GM11168 (cell line): Measurements from ENCODE around the gene C16orf92.
"Not testable (repeated sequence)": the region's sequence is repeated elsewhere in the genome, so short reads cannot be mapped to it uniquely, and the experiment has no call there.

ENCODE experiments used
- in situ Hi-C: fragments of 300-500 bp; cut with MboI; formaldehyde crosslinking; loops from one replicate; pipeline ENCODE4 v1.12.0; 2022; ENCODE audit warnings: low sequenced_read_pairs; ENCODE audit not compliant: unreplicated experiment

The C16orf92 gene

DNA sequence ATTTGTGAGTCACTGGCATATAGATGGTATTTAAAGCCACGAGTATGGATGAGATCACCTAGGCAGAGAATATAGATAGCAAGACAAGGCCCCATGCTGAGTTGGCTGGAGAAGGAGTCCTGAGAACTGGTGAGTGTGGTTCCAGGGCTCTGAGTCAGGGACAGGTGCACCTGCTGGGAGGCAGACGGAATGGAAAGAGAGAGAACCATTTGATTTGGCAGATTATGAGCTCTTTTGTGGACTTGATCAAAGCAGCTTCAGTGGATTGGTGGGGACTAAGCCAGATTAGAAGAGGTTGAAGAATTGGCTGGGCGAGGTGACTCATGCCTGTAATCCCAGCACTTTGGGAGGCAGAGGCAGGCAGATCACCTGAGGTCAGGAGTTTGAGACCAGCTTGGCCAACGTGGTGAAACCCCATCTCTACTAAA is 4.3 kb upstream of the C16orf92 start:
- in situ Hi-C loops: loop anchor here (10.0 kb wide), 1 partner anchor 334 kb away; no protein-coding TSS in a partner anchor

DNA sequence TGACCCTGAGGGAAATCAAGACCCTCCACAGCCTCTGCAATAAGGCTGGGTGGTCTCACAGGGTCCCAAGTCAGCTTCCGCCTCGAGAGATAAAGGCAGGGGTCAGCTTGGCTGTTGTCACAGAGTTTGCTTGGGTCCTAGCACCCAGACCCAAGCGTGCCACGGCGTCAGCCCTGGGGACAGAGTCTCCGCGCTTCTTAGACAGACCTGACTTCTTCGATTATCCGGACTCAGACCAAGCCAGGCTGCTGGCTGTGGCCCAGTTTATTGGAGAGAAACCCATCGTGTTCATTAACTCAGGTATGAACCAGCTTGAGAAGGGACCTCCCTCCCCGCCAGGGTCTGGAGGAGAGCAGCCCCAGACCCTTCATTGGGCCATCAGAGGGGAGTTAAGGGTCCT is 588 bp downstream of the C16orf92 start:
- in situ Hi-C loops: no loop called here

DNA sequence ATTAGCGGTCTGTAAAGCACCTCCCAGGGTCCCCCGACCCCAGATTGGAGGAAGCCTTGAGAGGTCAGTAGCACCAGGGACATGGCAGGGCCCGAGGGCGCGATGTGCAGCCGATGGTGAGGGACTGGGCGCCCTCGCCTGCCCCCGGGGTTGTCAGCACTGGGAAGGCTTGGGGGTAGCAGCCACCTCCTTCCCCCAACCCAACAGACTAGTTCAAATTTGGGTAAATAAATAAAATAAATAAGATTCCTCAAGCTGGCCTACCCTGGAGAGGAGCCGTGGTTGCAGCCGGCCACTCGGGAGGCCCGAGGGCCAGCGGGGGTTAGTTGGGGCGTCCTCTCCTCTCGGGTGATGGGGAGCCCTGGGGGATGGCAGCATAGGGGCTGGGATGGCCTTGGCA is 1.5 kb downstream of the C16orf92 start:
- in situ Hi-C loops: no loop called here

DNA sequence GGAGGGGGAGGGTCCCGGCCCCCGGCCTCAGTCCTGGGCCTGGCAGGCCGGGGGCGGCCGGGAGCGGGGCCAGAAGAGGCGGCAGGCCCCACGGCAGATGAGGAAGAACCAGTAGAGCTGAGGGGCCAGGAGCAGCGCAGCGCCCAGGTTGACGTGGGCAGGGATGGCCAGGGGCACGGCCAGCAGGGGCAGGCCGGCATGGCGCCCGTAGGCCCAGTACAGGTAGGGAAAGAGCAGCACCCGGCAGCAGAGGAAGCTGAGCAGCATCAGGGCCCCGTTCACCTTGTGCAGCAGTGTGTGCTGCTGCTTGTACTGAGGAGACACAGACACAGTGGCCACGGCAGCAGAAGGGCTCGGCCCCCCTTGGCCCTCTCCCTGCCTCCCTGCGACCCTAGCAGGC is 2.2 kb downstream of the C16orf92 start:
- in situ Hi-C loops: no loop called here

DNA sequence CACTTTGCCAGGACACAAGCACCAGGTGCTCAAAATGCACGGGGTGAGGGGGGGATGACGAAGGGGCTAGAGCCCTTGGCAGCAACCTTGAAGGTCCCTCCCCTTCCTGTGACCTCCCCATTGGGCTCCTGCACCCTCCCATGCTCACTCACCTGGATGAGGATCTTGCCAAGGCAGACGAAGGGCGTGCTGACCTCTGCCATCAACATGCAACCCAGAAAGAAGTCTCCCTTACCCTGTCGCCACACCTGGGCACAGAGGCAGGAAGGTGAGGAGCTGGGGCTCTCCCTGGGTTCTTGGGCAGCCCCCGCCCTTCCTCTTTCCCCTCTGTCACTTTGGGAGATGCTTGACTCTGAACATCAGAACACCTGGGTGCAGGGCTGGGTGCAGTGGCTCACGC is 2.6 kb downstream of the C16orf92 start:
- in situ Hi-C loops: no loop called here

DNA sequence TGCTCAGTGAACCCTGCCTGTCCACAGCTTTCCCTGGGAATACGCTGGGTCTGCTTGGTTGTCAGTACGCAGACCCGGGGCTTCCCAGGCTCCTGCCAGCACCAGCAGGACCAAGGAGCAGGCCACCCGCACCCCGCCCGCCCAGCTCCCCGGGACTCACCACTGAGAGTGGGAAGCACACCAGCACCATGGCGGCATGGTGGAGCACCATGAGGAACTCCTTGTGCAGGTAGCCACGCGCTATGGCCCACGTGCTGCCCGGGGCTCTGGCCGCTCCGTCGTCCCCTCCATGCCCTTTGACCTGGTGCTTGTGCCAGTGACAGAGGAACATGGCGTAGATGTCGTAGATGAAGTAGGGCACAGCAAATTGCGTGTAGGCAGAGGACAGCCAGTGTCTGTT is 3.5 kb downstream of the C16orf92 start:
- in situ Hi-C loops: no loop called here

DNA sequence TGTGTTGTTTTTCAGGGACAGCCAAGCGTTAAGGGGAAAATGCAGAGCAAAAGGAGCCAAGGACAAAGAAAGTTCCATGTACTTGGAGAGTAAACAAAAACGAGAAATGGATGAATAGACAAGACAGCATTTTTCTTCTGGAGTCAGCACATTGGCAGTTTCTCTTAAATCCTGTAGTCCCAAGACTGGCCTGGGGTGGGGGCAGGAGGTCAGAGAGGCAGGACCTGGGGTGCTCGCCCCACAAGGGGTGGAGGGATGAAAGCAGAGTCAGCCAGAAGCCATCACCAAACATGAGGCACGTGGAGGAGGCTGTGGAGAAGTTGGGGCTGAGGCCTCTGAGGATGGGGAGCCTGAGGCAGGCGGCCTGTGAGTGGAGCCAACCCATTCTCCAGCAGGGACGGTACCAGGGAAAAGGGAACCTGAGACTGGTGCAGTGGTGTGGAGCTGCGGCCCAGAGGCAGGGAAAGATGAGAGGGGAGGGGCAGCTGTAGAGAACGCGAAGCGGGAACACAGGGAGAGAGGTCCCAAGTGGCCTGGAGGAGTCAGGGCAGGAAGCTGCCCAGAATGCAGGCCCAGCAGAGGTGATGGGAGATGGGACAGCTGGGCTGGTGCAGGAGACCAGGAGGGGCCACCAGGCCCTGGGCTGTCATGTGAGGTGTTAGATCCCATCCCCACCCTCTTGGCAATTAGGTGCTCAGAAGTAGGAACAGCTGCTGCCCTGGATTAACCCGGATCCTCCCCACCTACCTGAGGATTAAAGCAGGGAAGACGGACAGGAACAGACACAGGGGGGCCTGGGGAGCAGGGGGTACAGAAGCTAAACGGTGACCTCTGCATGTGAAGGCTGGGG is 4.8 kb downstream of the C16orf92 start:
- in situ Hi-C loops: no loop called here

DNA sequence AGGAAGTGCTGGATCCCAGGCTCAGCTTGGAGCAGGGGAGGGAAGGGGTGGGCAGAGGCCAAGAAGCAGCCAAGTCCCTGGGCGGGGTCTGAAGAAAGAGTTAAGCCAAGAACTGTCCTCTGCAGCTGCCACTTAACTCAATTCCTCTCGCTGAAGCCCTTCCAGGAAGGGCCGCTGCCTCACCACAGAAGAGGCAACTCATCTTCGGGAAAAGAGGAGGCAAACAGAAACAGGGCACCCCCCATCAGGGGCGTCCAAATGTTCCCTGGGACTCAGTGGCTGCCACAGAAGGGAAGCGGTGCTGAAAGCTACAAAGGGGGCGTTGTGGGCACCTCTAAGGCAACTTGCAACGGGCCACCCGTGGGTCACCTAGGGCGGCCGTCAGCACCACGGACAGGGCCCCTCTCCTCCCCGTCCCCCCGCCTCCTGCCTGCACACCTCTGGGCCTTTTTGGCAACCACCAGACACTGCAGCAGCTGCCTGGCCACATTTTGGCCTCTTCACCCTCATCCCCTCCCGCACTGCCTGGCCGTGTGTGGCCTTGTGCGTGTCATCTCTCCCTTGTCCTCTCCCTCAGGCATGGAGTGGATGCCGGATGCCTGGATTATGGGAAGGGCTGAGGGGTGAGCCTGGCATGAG is 5.6 kb downstream of the C16orf92 start:
- in situ Hi-C loops: no loop called here

DNA sequence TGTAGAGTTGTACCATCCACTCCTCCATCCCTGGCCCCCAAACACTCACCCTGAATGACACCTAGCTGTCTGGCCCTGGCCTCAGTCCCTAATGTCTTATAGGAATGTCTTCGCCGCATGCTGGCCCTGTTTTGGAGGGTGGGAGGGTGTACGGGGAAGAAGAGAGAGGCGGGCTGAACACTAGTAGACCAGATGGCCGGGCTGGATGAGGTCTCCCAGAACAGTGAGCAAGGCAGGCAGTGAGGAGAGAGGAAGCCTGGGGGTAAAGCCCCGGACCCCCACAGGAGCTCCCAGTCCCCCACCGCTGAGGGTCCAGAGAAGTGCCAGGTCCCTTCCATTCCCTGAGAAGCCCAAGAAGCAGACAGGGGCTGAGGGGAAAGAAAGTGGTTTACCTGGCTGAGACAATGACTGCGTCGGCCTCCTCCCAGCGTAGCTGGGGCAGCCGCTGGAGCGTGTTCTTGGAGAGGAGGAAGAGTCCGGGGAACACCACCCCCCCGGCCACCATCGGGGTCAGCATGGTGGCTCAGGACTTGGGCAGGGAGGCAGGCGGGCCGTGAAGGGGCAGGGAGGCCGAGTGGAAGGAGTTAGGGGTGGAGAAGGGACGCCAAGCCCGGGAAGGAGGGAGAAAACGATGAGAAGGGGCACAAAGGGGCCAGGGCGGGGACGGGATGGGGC is 7.2 kb downstream of the C16orf92 start:
- in situ Hi-C loops: no loop called here

DNA sequence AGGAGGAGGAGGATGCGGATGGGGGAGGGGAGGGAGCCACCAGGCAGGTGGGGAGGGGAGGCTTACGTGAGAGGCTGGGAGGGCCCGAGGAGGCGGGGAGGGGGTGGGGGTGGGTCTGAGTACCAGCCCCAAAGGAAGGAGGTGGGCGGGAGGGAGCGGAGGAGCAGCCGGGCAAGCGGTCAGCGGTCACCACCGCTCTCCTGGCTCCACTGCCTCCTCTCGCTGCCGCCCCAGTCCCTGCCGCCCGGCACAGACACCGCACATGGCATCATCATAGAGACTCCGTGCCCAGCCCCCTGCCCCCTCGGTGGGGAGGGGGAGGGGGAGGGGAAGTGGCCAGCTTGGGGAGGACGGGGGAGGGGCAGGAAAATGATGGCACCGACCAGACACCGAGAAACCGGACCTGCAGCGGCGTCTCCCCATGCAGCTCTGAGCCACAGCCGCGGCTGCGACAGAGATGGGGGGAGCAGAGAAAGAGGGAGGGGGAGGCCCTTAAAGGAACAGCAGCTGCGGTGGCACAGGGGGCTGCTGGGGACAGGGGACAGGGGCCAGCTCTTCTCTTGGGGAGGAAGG is 7.9 kb downstream of the C16orf92 start, which contains the start of gene TLCD3B:
Gene TLCD3B (minus strand): TSS at position 431 of the 573 bp plus-strand sequence. CDS start 744 bp downstream, outside the sequence.
- in situ Hi-C loops: no loop called here

DNA sequence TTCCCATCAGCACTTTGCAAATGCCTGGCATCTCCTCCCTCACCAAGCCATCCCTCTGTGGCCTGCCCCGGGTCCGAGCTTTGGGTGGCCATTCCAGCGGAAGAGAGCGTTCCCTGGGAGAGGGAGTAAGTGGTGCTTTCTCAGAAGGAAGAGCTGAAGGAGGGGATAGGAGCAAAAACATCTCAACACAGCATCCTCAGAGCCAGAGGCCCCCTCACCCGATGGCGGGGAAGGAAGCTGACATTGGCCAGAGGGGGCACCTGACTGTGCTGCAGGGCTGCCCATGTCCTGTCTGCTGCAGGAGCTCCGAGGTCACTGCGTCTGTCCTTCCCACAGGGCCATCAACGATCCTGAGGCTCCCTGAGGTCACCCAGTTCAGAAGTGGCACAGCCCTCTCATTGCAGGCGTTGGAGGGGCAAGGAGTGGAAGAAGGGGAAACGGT is 8.5 kb downstream of the C16orf92 start:
- in situ Hi-C loops: no loop called here

DNA sequence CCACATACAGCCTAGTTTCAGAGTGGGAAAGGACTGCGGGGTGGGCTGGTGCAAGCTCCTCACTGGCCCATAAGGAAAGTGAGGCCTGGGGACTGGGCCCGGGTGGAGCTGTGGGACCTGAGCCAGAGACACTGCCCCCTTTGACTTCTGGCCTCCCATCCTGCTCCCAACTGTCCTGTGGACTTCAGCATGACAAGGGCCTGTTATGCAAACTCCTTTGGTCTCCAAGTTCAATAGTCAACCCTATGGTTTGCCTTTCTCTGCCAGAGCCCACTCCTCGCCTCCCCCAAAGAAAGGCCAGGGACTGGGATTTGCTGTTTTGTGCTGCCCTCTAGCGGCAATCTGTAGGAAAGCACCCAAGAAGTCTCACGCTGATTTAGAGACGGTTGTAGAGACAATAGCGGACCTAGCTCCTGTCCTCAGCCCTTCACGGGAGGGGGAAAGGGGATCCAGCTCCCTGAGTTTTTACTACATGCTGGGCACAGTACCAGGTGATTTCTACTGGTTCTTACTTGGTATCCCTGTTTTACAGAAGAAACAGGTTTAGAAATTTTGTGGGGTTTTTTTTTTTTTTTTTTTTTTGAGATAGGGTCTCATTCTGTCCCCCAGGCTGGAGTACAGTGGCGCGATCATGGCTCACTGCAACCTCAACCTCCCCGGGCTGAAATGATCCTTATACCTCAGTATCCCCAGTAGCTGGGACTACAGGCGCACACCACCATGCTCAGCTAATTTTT is 9.3 kb downstream of the C16orf92 start:
- in situ Hi-C loops: no loop called here

DNA sequence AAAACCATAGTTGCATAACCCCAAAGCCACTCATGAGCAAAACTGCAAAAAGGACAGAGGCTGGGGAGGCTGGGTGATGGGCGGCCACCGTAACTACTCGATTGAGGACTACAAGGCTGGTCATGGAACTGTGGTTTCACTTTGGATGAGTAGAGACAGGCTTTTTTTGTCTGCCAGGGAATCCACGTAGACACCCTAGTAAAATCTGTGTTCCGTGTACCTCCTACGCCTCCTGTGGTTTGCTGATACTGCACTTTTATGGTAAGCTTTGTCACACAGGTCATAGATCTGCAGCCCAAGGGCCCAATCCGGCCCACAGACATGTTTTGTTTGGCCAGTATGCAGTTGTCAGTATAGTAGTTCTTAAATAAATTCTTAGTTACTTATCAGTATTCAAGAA is 10.3 kb downstream of the C16orf92 start:
- in situ Hi-C loops: no loop called here

DNA sequence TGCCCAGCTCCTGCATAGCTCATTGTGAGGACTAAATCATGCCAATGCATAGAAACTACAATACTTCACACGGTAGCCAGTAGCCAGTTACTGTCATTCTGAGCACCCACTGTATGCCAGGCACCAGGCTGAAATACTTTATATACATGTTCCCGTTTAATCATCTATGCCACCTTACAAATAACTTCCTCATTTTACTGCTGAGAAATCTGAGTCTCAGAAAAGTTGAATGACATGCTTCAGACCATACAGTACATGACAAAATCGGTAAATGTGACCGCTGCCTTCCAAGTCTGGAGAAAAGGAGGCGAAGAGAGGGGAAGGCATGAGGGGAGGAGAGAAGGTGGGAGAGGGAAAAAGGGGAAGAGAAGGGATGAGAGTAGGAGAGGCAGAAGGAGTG is 17.2 kb downstream of the C16orf92 start:
- in situ Hi-C loops: no loop called here

DNA sequence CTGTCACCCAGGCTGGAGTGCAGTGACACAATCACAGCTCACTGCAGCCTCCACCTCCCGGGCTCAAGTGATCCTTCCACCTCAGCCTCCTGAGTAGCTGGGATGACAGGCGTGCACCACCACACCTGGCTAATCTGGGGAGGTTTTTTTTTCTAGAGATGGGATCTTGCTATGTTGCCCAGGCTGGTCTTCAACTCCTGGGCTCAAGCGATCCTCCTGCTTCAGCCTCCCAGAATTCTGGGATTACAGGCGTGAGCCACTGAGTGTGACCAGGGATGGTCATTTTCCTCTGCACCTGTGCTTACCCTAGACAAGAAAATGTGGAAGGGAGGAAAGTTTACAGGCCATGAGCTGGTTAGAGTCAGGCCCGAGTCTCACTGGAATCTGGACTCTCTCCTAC is 17.7 kb downstream of the C16orf92 start:
- in situ Hi-C loops: not testable (repeated sequence)

DNA sequence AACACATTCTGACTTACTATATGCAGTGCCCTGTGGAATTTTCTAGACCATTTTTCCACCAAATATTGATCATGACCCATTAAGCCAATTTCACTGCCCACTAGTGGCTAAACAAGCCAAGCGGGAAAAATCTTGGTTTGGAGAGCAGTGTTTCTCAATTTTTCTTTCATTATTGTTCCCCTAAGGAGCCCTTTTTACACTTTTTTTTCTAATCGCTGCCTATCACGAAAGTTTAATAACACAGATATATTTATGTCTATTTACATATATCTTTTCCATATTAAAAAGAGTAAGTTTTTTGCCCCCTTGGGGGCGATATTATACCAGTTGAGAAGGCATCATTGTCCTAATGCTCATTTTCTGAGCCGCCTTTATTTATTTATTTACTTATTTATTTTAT is 18.8 kb downstream of the C16orf92 start:
- in situ Hi-C loops: no loop called here

DNA sequence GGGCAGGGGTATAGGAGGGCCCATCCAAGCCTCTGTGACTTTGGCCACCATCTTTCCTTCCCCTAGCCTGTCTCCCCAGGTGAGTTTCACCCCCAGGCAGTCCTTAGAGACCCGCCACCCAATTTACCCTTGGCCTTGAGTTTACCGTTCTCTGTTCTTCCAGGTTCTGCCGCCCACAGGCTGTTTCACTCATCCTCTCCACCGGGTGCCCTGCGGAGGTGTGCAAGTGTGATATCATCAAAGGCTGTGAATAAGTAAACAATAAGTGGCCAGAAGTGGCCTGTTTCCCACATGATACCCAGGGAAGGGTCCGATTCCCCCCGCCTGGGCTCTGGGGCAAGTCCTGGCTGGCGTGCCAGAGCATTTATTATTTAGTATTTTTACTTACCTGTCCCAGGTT is 23.2 kb downstream of the C16orf92 start:
- in situ Hi-C loops: no loop called here

DNA sequence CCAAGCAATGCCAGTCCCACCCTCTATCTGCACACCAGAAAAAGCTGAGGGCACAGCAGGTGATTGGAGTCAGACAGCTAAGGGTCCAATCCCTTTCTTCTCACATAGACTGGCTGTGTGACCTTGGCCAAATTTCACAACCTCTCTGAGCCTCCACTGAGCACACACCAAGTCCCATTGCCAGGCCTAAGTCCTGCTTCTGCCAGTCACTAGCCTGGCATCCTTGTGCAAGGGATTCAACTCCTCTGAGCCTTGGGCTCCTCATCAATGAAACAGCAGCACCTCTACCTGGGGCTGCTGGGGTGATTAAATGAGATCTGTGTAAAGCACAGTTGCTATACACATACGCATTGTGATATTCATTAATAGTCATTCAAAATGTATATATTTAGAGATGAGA is 23.6 kb downstream of the C16orf92 start:
- in situ Hi-C loops: no loop called here

DNA sequence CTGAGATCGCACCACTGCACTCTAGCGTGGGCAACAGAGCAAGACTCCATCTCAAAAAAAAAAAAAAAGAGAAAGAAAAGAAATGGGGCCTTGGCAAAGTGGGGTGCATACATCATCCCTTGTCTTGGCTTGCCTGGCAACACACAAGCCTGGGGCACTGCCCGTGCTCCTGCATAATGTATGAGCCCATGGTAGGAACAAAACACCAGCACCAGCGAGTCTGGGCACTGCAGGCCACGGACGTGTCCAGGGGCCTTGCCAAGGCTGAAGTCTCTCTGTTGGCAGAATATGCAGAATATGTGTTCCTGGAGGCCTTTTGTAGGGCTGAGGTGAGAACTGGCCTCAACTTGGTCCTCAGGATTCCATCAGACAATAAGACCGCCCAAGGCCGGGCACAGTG is 26.9 kb downstream of the C16orf92 start:
- in situ Hi-C loops: no loop called here

DNA sequence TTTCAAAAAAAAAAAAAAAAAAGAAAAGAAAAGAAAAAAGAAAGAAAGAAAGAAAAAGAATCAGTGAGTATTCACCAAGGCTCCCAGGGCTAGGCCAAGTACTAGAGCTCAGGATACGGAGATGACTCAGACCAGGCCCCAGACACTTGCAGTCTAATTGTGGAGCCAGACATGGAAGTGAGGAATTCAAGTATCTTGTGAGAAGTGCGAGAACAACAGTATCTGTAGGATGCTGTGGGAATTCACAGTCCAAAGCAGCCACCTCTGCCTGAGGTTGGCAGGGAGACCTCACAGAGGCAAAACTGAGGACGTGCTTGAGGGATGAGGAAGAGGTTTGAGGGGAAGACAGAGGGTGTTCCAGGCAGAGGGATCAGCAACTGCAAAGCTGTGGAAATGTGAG is 28.5 kb downstream of the C16orf92 start:
- in situ Hi-C loops: no loop called here
